Measurements from ENCODE around the gene XRCC4. TPM values are rescaled to one million over a fixed set of nuclear protein-coding genes. Genes with fewer than 3 reads are reported as not detected.

Gene XRCC4
- total RNA-seq, 2 experiments from 2014 or later: 12.8 to 12.9 TPM

GRCh38 chr5:83118976-83119375 is 41.6 kb downstream of the XRCC4 start:
- ATAC-seq: no peak
- peaks cover 23% of the 10 kb centered on the region for H3K36me3 Mint-ChIP-seq (ENCODE audit: low read depth)
- ChIA-PET CTCF (no interaction called here), POLR2A (no interaction called here)
- no peak overlapping the region for H3K27ac Mint-ChIP-seq
- no peak overlapping the region for H3K4me3 Mint-ChIP-seq
- no peak for DNase-seq
- H3K4me1 Mint-ChIP-seq (ENCODE audit: low read depth): no peaks in the 10 kb centered on the region
- no peak for TF ChIP-seq CTCF (IDR thresholded peaks at IDR 0.05)
- peaks cover 8% of the 10 kb centered on the region for H3K9me3 Mint-ChIP-seq
- H3K27me3 Mint-ChIP-seq: no peaks in the 10 kb centered on the region
- intact Hi-C loops (cut with micrococcal nuclease): no loop called here

GRCh38 chr5:83124593-83124992 is 47.2 kb downstream of the XRCC4 start:
- ChIA-PET CTCF (no interaction called here), POLR2A (no interaction called here)
- Mint-ChIP-seq H3K9me3 (peaks cover 6% of the 10 kb centered on the region), H3K27ac (no peak overlapping the region), H3K36me3 (ENCODE audit: low read depth) (peaks cover 24% of the 10 kb centered on the region), H3K27me3 (no peaks in the 10 kb centered on the region), H3K4me3 (no peak overlapping the region), H3K4me1 (ENCODE audit: low read depth) (no peaks in the 10 kb centered on the region)
- ATAC-seq (no peak), DNase-seq (no peak)
- intact Hi-C loops (cut with micrococcal nuclease): no loop called here
- TF ChIP-seq CTCF (IDR thresholded peaks at IDR 0.05): no peak

GRCh38 chr5:83125560-83125959 is 48.2 kb downstream of the XRCC4 start:
- POLR2A ChIA-PET: no interaction called here
- TF ChIP-seq CTCF (IDR thresholded peaks at IDR 0.05): no peak
- intact Hi-C loops (cut with micrococcal nuclease): no loop called here
- Mint-ChIP-seq H3K4me3 (no peak overlapping the region), H3K9me3 (peaks cover 6% of the 10 kb centered on the region), H3K27ac (no peak overlapping the region), H3K27me3 (no peaks in the 10 kb centered on the region), H3K4me1 (ENCODE audit: low read depth) (no peaks in the 10 kb centered on the region), H3K36me3 (ENCODE audit: low read depth) (peaks cover 27% of the 10 kb centered on the region)
- CTCF ChIA-PET: interaction anchor here (0.6 kb wide), 1 partner anchor 221 kb away, joined by 3 read pairs; no protein-coding TSS in a partner anchor
- no peak for DNase-seq
- ATAC-seq: no peak

GRCh38 chr5:83126501-83126900 is 49.2 kb downstream of the XRCC4 start:
- Mint-ChIP-seq H3K27ac (no peak overlapping the region), H3K36me3 (ENCODE audit: low read depth) (peaks cover 27% of the 10 kb centered on the region), H3K27me3 (no peaks in the 10 kb centered on the region), H3K4me1 (ENCODE audit: low read depth) (no peaks in the 10 kb centered on the region), H3K9me3 (peaks cover 6% of the 10 kb centered on the region), H3K4me3 (no peak overlapping the region)
- ATAC-seq (no peak), DNase-seq (no peak)
- intact Hi-C loops (cut with micrococcal nuclease): no loop called here
- no peak for TF ChIP-seq CTCF (IDR thresholded peaks at IDR 0.05)
- POLR2A ChIA-PET: no interaction called here
- CTCF ChIA-PET: no interaction called here

- no peaks in the 10 kb centered on the region for H3K27me3 Mint-ChIP-seq
- ChIA-PET POLR2A (no interaction called here), CTCF (no interaction called here)
- no peak overlapping the region for H3K4me3 Mint-ChIP-seq
- no peak for ATAC-seq
- H3K4me1 Mint-ChIP-seq (ENCODE audit: low read depth): no peaks in the 10 kb centered on the region
- H3K36me3 Mint-ChIP-seq (ENCODE audit: low read depth): peaks cover 32% of the 10 kb centered on the region
- intact Hi-C loops (cut with micrococcal nuclease): no loop called here
- DNase-seq: no peak
- no peak for TF ChIP-seq CTCF (IDR thresholded peaks at IDR 0.05)
- H3K27ac Mint-ChIP-seq: no peak overlapping the region
- peaks cover 6% of the 10 kb centered on the region for H3K9me3 Mint-ChIP-seq
These were observed 56.5 kb downstream of the XRCC4 start for GRCh38 chr5:83133797-83134196.
